ENCODE data around the gene TPSG1. TPM values are rescaled to one million over a fixed set of nuclear protein-coding genes. Genes with fewer than 3 reads are reported as not detected.
"Not testable (repeated sequence)": the region's sequence is repeated elsewhere in the genome, so short reads cannot be mapped to it uniquely, and the experiment has no call there.

TPSG1 gene
- total and polyA plus RNA-seq, 11 donors: not detected

GRCh38 chr16:1199347-1200013 lies 25.6 kb downstream of the TPSG1 start:
- intact Hi-C loops (cut with DNase I): loop anchor here in 1 of 10 donors (10.0 kb wide), 1 partner anchor 385 kb away; no protein-coding TSS in a partner anchor
- Histone ChIP-seq H3K27ac (no peak overlapping the region), H3K27me3 (peaks cover 0 to 7% (median 0%) of the 10 kb centered on the region in 9 donors), H3K36me3 (no peaks in the 10 kb centered on the region), H3K4me3 (no peak overlapping the region), H3K4me1 (peaks cover 0 to 4% (median 0%) of the 10 kb centered on the region in 12 donors), H3K9me3 (no peaks in the 10 kb centered on the region)
- no peak for ATAC-seq
- TF ChIP-seq CTCF (IDR thresholded peaks at IDR 0.05) (no peak), POLR2A (IDR thresholded peaks at IDR 0.05) (no peak)
- DNase-seq: no peak
- 84 to 91% (median 87%) methylated on average over 13 to 15 of the region's 19 CpGs for WGBS, 4 donors

- not testable (repeated sequence) for ATAC-seq, H3K4me1 ChIP-seq, DNase-seq, H3K36me3 ChIP-seq, H3K4me3 ChIP-seq, H3K9me3 ChIP-seq, H3K27me3 ChIP-seq, H3K27ac ChIP-seq
- intact Hi-C loops (cut with DNase I): loop anchor here in 1 of 10 donors (10.0 kb wide), 1 partner anchor 384 kb away; no protein-coding TSS in a partner anchor
- 86 to 91% (median 89%) methylated on average over 29 to 44 of the region's 44 CpGs for WGBS, 4 donors
Measured at GRCh38 chr16:1198671-1199346, 26.3 kb downstream of the TPSG1 start.

GRCh38 chr16:1198194-1198593 lies 26.9 kb downstream of the TPSG1 start:
- no peaks in the 10 kb centered on the region for H3K36me3 ChIP-seq
- TF ChIP-seq CTCF (IDR thresholded peaks at IDR 0.05) (no peak), POLR2A (IDR thresholded peaks at IDR 0.05) (no peak)
- peaks cover 0 to 6% (median 0%) of the 10 kb centered on the region in 12 donors for H3K4me1 ChIP-seq
- no peak overlapping the region for H3K4me3 ChIP-seq
- H3K27me3 ChIP-seq: peaks cover 0 to 9% (median 0%) of the 10 kb centered on the region in 9 donors
- H3K9me3 ChIP-seq: no peaks in the 10 kb centered on the region
- DNase-seq (no peak), ATAC-seq (no peak)
- intact Hi-C loops (cut with DNase I): loop anchor here in 1 of 10 donors (10.0 kb wide), 1 partner anchor 383 kb away; no protein-coding TSS in a partner anchor
- H3K27ac ChIP-seq: no peak overlapping the region
- WGBS, 4 donors: 85 to 90% (median 88%) methylated on average over 16 to 18 of the region's 18 CpGs

- intact Hi-C loops (cut with DNase I): loop anchor here in 1 of 10 donors (10.0 kb wide), 1 partner anchor 383 kb away; no protein-coding TSS in a partner anchor
- no peak for DNase-seq
- no peak for ATAC-seq
- H3K4me3 ChIP-seq: no peak overlapping the region
- peaks cover 0 to 6% (median 0%) of the 10 kb centered on the region in 12 donors for H3K4me1 ChIP-seq
- H3K27ac ChIP-seq: no peak overlapping the region
- H3K9me3 ChIP-seq: no peaks in the 10 kb centered on the region
- no peaks in the 10 kb centered on the region for H3K36me3 ChIP-seq
- 77 to 80% (median 78%) methylated on average over 10 to 19 of the region's 19 CpGs for WGBS, 4 donors
- no peak for TF ChIP-seq CTCF (IDR thresholded peaks at IDR 0.05)
- no peak for TF ChIP-seq POLR2A (IDR thresholded peaks at IDR 0.05)
- H3K27me3 ChIP-seq: peaks cover 0 to 9% (median 0%) of the 10 kb centered on the region in 9 donors
Measured at GRCh38 chr16:1197237-1197866, 27.7 kb downstream of the TPSG1 start.

Measured in heart left ventricle (tissue), 16 donors.